Activated effector memory CD4-positive, alpha-beta T cell treated with anti-CD3 and anti-CD28 coated beads, Interleukin-2, amount 50 U/mL, for 16 hours (primary cell): ENCODE data around the gene WASF3.

Experiments used
- DNase-seq: peaks from one replicate; pipeline ENCODE4 v3.0.0-alpha.2; 2020

The WASF3 gene

GRCh38 chr13:26557393-26558073 is at the start of gene WASF3:
TSS of gene WASF3 (plus strand) at chr13:26557683. CDS start at chr13:26642271, 84,588 bp downstream.
- DNase-seq: no peak

- no peak for DNase-seq
Observed at GRCh38 chr13:26508885-26509284, 48.6 kb upstream of the WASF3 start.

DNA sequence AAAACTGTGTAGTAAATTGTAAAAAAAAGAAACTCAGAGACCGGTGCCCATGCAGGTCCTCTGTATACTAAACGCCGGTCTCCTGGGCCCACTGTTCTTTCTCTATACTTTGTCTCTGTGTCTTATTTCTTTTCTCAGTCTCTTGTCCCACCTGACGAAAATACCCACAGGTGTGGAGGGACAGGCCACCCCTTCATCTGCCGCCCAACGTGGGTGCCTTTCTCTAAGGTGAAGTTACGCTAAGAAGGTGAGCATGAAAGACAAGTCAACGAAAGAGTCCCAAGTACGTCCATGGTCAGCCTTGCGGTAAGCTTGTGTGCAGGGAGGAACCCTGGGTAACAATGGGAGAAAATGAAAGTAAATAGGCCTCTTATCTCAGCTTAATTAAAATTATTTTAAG is 48.0 kb upstream of the WASF3 start:
- DNase-seq: no peak

GRCh38 chr13:26513931-26514330 is 43.6 kb upstream of the WASF3 start:
- DNase-seq: no peak

DNA sequence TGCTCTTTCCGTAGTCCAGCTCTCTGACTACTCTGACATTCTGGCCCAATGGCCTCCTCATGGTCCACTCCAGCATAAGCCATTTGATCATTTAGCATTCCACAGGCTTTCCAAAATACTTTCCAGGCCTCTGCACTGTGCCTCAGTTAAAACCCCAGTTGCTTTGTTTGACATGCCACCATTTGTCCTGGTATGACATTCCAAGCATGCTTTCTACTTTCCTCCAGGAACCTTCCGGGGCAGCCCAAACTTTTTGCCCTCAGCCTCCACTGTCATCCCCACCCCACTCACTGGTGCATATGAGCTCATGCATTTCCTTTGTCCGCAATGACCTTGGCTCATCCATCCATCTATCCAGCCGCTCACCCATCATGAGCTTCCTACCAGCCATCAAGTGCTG is 41.8 kb upstream of the WASF3 start:
- DNase-seq: no peak

DNA sequence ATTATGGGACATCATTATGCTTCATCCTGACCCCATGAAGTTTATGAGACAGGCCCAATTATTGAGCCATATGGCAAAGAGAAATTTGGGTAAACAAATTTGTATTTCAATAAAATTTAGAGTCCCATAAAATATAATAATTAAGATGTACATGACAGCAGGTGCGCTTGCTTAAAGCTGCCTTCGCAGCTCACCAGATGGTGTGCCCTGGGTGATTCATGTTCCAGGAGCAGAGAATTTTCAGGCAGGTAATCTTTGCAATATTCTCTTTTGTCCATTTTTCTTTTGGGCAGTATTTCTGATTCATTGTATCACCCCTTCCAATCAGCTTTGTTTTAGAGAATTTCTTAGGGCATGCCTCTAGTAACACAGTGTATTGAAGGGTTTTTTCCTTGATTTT is 39.5 kb upstream of the WASF3 start:
- DNase-seq: no peak

GRCh38 chr13:26518451-26518959 is 39.0 kb upstream of the WASF3 start:
- DNase-seq: no peak

- DNase-seq: no peak
Observed at GRCh38 chr13:26522571-26522970, 34.9 kb upstream of the WASF3 start.

DNA sequence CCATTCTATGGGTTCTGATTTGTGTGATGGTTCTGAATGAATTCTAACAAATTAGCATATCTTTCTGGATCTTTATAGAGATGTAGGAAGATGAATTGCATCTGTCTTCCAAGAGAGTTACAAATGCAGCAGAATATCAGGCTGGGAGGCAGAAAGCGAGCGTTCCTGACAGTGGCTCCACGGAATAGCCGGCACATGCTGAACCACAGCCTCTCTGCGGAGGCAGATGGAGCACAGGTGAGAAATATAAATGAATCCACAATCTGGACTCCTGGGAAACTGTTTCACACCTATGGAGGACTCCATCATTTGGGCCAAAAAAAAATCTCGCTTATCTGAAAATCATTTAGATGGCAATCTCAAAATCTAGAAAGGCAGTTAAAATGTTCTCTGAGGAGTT is 34.5 kb upstream of the WASF3 start:
- DNase-seq: no peak

DNA sequence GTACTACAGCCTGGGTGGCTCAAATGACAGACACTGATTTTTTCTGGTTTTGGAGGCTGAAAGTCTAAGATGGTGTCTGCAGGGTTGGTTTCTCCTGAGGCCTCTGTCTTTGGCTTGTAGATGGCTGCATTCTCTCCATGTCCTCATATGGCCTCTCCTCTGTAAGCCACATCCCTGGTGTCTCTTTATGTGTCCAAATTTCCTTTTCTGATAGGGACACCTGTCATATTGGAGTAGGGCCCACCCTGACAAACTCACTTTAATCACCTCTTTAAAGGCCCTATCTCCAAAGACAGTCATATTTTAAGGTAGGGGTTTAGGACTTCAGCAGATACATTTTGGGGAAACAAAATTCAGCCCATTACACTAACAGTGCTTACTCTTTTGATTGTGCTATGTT is 32.0 kb upstream of the WASF3 start:
- DNase-seq: no peak

GRCh38 chr13:26526702-26527216 is 30.7 kb upstream of the WASF3 start:
- no peak for DNase-seq

DNA sequence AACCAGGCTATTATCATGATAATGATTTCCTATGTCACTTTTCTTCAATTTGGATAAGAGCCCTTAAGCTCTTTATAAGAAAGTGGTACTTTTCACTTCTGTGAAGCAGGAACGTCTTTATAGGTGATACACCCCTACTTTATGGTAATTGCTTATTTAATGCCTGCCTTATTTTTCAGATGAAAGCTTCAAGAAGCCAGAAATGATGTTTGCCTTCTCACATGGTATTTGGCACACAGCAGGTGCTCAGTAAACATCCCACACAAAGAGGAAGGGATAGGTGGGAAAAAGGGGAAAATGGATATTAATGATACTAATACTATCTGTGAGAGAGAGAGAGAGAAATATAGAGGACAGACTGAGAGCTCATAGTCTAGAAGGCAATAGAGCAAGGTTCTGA is 29.0 kb upstream of the WASF3 start:
- DNase-seq: no peak

DNA sequence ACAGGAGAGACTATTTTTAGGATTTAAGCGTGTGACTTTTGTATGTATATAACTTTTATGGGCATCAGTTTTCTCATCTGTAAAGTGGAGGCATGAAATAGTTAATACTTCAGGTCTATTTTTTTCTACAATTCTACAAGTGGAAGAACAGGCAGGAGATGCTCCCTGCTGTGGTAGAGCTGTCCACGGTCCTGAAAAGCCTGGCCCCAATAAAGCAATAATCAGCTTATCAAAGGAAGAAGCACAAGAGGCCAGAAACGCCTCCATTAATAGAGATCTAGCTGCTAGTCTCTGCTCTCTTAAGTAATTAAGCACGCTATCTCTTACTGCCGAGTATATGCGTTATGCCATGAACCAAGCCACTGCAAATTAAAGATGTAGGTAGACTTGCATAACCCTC is 28.0 kb upstream of the WASF3 start:
- no peak for DNase-seq

GRCh38 chr13:26531742-26532141 is 25.7 kb upstream of the WASF3 start:
- no peak for DNase-seq

GRCh38 chr13:26534036-26534726 is 23.3 kb upstream of the WASF3 start:
- DNase-seq: no peak

DNA sequence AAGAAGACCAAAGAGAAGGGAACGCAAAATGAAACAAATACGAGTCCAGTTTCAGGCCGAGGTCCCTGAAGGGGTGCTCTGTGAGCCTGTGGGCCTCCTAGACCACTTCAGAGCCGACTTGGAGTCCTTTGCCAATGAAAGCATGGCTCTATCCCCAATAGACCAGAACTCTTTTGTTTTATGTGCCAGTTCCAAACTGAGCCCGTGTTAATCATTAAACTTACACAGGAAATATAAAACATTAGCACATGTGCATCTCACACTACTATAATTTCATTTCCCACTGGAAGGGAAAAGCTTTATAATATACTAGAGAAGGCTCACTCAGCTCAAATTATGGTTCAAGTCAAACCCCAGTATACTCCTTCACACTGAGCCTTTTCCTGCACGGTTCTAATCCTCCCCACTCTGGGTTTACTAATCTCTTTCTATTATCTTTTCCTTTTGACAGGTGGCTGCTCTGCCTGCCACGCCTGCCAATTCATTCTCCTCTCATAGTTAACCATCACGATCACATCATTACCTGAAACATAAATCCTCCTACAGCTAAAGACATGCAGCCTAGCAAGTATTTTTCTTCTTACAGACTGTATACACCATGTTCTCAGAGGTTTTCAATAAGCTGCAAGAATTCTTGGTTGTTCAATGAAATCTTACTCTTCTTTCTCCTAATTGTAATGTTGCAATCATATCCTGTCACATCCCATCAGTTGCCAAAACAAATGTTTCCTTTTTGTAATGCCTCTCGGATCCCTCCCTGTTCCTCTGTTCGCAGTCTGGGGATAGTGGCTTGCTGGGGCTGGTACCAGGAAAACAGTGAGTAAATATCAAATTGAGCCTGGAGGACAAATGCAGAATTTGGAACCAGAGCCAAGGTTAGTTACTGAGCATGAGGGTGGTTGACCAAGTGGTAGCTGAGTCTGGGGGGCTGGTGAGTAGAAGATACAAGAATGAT is 18.8 kb upstream of the WASF3 start:
- no peak for DNase-seq

DNA sequence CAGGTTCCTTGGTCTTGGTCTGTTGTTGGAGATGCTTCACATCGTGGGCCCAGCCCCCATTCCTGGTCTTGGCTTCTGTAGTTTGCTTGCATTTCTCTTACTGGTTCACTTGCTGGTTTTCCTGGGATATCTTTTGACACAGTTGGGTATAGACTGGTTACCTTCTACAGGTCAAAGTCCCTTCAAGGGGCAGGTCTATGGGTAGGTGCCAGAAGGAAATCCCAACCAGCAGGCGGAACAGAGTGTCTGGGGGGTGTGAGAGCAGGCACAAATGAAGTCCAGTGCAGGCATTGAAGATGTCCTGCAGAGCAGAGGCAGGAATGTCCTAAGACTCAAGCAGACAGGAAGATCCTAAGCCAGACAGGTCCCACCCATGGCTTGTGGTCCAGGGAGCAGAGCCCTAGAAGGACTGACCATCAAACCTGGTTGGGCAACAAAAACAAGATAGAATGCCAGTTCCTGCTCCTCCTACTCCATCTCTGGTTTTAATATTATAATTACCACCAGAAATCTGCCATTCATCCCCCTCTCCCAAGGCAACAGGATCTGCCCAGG is 17.7 kb upstream of the WASF3 start:
- no peak for DNase-seq

DNA sequence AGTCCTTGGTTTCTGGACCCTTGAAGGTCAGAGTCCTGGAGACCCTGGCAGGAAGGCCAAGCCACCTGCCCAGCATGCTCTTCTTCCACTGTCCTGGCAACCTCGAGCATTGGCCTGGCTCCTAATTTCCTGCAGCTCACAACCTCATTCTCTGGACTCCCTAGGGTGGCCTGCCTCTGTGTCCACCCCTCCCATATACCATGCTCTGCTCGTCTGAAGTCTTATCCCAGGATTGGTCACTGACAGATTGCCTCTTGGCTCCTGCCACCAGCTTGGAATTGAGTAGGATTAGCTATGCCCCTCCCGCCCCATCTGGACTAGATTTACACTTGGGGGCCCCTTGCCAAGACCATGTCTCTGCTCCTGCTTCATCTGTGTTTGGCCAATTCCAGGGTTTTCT is 17.1 kb upstream of the WASF3 start:
- DNase-seq: no peak

- no peak for DNase-seq
Observed at GRCh38 chr13:26541041-26541440, 16.4 kb upstream of the WASF3 start.

GRCh38 chr13:26541678-26542568 is 15.6 kb upstream of the WASF3 start:
- no peak for DNase-seq

- DNase-seq: no peak
Observed at GRCh38 chr13:26544707-26545106, 12.8 kb upstream of the WASF3 start.
